MM.1S (cell line): Measurements from ENCODE around the gene BDNF.

Experiments used
- DNase-seq: peaks from one replicate; pipeline ENCODE4 v3.0.0-alpha.2; 2015
- H2AFZ ChIP-seq: fragments of 300-600 bp; sonication (generic); 2 replicates; pipeline ENCODE4 v1.6.0; 2016; ENCODE audit warnings: antibody characterized with exemption, low read length
- H3F3A ChIP-seq: fragments of 300-600 bp; sonication (generic); 2 replicates; pipeline ENCODE4 v1.6.1; 2016; ENCODE audit warnings: mild to moderate bottlenecking, antibody characterized with exemption, low read length, moderate library complexity, mixed read lengths; ENCODE audit not compliant: insufficient read depth
- H3K27ac ChIP-seq: fragments of 300-600 bp; sonication (generic); 2 replicates; pipeline ENCODE4 v1.5.1; 2016; ENCODE audit warnings: mild to moderate bottlenecking, low read length
- H3K27me3 ChIP-seq: fragments of 300-600 bp; sonication (generic); replicated peaks from 2 replicates; pipeline ENCODE4 v1.6.0; 2016; ENCODE audit warnings: low read length; ENCODE audit not compliant: insufficient read depth
- H3K36me3 ChIP-seq: fragments of 300-600 bp; sonication (generic); replicated peaks from 2 replicates; pipeline ENCODE4 v1.6.1; 2016; ENCODE audit warnings: mild to moderate bottlenecking, low read length, mixed read lengths; ENCODE audit not compliant: insufficient read depth
- H3K4me1 ChIP-seq: fragments of 300-600 bp; sonication (generic); 2 replicates; pipeline ENCODE4 v1.6.1; 2016; ENCODE audit warnings: low read length, mixed read lengths
- H3K4me2 ChIP-seq: fragments of 300-600 bp; sonication (generic); 2 replicates; pipeline ENCODE4 v1.6.0; 2016; ENCODE audit warnings: low read depth, low read length
- H3K4me3 ChIP-seq: fragments of 300-600 bp; sonication (generic); 2 replicates; pipeline ENCODE4 v1.5.1; 2016; ENCODE audit warnings: low read length, mixed read lengths
- H3K79me2 ChIP-seq: fragments of 300-600 bp; sonication (generic); 2 replicates; pipeline ENCODE4 v1.6.1; 2016; ENCODE audit warnings: mixed run types, low read length, mixed read lengths
- H3K9ac ChIP-seq: fragments of 300-600 bp; sonication (generic); 2 replicates; pipeline ENCODE4 v1.6.1; 2016; ENCODE audit warnings: low read length, mixed read lengths
- H3K9me2 ChIP-seq: fragments of 300-600 bp; sonication (generic); replicated peaks from 2 replicates; pipeline ENCODE4 v1.6.1; 2016; ENCODE audit warnings: mild to moderate bottlenecking, low read length, mixed read lengths; ENCODE audit not compliant: insufficient read depth
- H3K9me3 ChIP-seq: fragments of 300-600 bp; sonication (generic); replicated peaks from 2 replicates; pipeline ENCODE4 v1.6.1; 2016; ENCODE audit warnings: mild to moderate bottlenecking, low read length, mixed read lengths; ENCODE audit not compliant: insufficient read depth
- H4K20me1 ChIP-seq: fragments of 300-600 bp; sonication (generic); 2 replicates; pipeline ENCODE4 v1.6.1; 2016; ENCODE audit warnings: mild to moderate bottlenecking, low read length, moderate library complexity, mixed read lengths; ENCODE audit not compliant: insufficient read depth
- CTCF ChIP-seq: fragments of 300-600 bp; sonication (generic); IDR thresholded peaks from 2 replicates; pipeline ENCODE4 v1.5.1; 2016; ENCODE audit warnings: antibody characterized with exemption, low read length, mixed read lengths
- EZH2 ChIP-seq: fragments of 300-600 bp; sonication (generic); optimal IDR thresholded peaks from 2 replicates; pipeline ENCODE3; 2017; ENCODE audit warnings: low read depth, mild to moderate bottlenecking, antibody characterized with exemption, low read length, mixed read lengths
- EZH2phosphoT487 ChIP-seq: fragments of 300-600 bp; sonication (generic); IDR thresholded peaks from 2 replicates; pipeline ENCODE4 v1.6.1; 2018; ENCODE audit warnings: antibody characterized with exemption, low read length

Gene BDNF

GRCh38 chr11:27658535-27659236, 41.6 kb downstream of the BDNF start:
- no peaks in the 10 kb centered on the region for H3K9me2 ChIP-seq
- TF ChIP-seq CTCF (no peak), EZH2 (no peak), EZH2phosphoT487 (no peak)
- H3K4me1 ChIP-seq, result no peaks in the 10 kb centered on the region
- no peaks in the 10 kb centered on the region for H3K9me3 ChIP-seq
- H3K9ac ChIP-seq, result no peak overlapping the region
- no peaks in the 10 kb centered on the region for H3K27me3 ChIP-seq
- H2AFZ ChIP-seq, result no peak overlapping the region
- no peaks in the 10 kb centered on the region for H4K20me1 ChIP-seq
- DNase-seq, result no peak
- no peak overlapping the region for H3K4me3 ChIP-seq
- H3K36me3 ChIP-seq, result no peaks in the 10 kb centered on the region
- H3F3A ChIP-seq, result no peaks in the 10 kb centered on the region
- no peaks in the 10 kb centered on the region for H3K79me2 ChIP-seq
- no peak overlapping the region for H3K27ac ChIP-seq
- H3K4me2 ChIP-seq, result no peak overlapping the region

GRCh38 chr11:27656806-27657483, 43.3 kb downstream of the BDNF start:
- no peaks in the 10 kb centered on the region for H3K79me2 ChIP-seq
- DNase-seq, result no peak
- no peaks in the 10 kb centered on the region for H3F3A ChIP-seq
- no peak for TF ChIP-seq CTCF
- TF ChIP-seq EZH2phosphoT487, result no peak
- TF ChIP-seq EZH2, result no peak
- H3K4me2 ChIP-seq, result no peak overlapping the region
- H3K9ac ChIP-seq, result no peak overlapping the region
- H3K27ac ChIP-seq, result no peak overlapping the region
- no peaks in the 10 kb centered on the region for H3K9me2 ChIP-seq
- no peaks in the 10 kb centered on the region for H3K9me3 ChIP-seq
- H3K4me1 ChIP-seq, result no peaks in the 10 kb centered on the region
- H3K36me3 ChIP-seq, result no peaks in the 10 kb centered on the region
- no peaks in the 10 kb centered on the region for H3K27me3 ChIP-seq
- no peak overlapping the region for H2AFZ ChIP-seq
- no peaks in the 10 kb centered on the region for H4K20me1 ChIP-seq
- no peak overlapping the region for H3K4me3 ChIP-seq

DNA sequence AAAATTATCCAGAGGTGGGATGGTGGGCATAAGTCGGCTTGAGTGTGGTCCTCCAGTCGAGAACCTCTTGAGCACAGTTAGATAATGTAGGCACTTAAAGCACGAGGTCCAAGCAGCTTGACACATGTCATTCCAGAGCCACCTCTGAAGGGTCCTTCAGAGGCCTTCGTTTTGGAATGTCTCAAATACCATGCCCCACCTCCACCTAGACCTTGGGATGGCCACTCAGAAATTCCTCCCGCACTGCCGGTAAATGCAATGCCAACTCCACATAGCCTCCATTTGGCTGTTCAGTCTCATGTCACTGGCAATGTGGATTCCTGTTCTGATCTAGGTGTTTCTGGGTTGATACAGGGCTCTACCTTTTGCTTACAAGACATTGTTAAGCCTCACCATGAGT, 43.9 kb downstream of the BDNF start:
- no peak for TF ChIP-seq EZH2
- no peak for TF ChIP-seq CTCF
- no peak for TF ChIP-seq EZH2phosphoT487
- no peaks in the 10 kb centered on the region for H3K79me2 ChIP-seq

More for the DNA sequence above, 43.9 kb downstream of the BDNF start:
- H3K9ac ChIP-seq, result no peak overlapping the region
- no peaks in the 10 kb centered on the region for H3K4me1 ChIP-seq
- DNase-seq, result no peak
- no peaks in the 10 kb centered on the region for H3K9me3 ChIP-seq
- H3K36me3 ChIP-seq, result no peaks in the 10 kb centered on the region
- no peaks in the 10 kb centered on the region for H3F3A ChIP-seq
- H3K27me3 ChIP-seq, result no peaks in the 10 kb centered on the region
- H3K4me2 ChIP-seq, result no peak overlapping the region
- no peak overlapping the region for H3K4me3 ChIP-seq
- H3K9me2 ChIP-seq, result no peaks in the 10 kb centered on the region
- H4K20me1 ChIP-seq, result no peaks in the 10 kb centered on the region
- no peak overlapping the region for H2AFZ ChIP-seq
- no peak overlapping the region for H3K27ac ChIP-seq
